ENCODE data around the gene NPL.

Gene NPL

DNA sequence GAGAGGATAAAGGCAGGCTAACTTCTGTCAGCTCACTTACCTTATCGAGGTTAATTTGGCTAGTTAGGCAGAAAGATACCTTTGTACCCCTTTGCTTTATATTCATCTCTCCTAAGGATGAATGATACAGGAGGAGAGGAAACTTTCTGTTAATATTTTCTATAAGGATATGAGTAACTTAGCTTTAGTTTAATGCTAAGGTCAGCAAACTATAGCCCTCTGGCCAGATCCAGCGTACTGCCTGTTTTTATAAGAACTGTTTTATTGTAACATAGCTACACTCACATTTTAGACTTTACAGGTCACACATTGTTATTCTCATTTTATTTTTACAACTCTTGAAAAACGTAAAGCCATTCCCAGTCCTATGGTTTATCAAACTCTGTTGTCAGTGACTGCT, 67.6 kb downstream of the NPL start:
- TF ChIP-seq, protein P1, sequence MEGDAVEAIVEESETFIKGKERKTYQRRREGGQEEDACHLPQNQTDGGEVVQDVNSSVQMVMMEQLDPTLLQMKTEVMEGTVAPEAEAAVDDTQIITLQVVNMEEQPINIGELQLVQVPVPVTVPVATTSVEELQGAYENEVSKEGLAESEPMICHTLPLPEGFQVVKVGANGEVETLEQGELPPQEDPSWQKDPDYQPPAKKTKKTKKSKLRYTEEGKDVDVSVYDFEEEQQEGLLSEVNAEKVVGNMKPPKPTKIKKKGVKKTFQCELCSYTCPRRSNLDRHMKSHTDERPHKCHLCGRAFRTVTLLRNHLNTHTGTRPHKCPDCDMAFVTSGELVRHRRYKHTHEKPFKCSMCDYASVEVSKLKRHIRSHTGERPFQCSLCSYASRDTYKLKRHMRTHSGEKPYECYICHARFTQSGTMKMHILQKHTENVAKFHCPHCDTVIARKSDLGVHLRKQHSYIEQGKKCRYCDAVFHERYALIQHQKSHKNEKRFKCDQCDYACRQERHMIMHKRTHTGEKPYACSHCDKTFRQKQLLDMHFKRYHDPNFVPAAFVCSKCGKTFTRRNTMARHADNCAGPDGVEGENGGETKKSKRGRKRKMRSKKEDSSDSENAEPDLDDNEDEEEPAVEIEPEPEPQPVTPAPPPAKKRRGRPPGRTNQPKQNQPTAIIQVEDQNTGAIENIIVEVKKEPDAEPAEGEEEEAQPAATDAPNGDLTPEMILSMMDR (conservative IDR thresholded peaks at IDR 0.05; ENCODE audit: control insufficient read depth, insufficient read depth, low read depth, low read length) = no peak
- no peak for DNase-seq (ENCODE audit: low read depth)
- no peak overlapping the region for H3K4me3 ChIP-seq (ENCODE audit: control insufficient read depth, low read depth, low read length)

DNA sequence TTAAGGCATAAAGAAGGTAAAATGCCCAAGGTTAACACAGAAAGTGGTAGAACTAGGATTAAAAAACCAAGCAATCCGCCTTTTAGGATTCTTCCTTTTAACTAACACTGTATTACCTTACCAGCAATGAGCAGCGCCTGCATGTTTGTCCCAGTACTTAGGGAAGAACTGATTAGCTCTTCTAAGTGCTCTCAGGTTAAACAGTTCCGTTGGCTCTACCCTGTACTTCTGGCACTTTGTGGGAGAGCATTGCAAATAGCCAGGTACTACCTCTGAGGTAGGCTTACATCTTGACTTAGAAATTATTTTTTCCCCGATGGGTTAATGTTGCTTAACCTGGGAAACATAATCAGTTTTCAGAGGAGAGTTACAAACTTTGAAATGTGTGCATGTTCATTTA, 71.1 kb downstream of the NPL start:
- no peak for DNase-seq (ENCODE audit: low read depth)
- TF ChIP-seq, protein P1 (conservative IDR thresholded peaks at IDR 0.05; ENCODE audit: control insufficient read depth, insufficient read depth, low read depth, low read length) = no peak
- H3K4me3 ChIP-seq (ENCODE audit: control insufficient read depth, low read depth, low read length) = no peak overlapping the region

DNA sequence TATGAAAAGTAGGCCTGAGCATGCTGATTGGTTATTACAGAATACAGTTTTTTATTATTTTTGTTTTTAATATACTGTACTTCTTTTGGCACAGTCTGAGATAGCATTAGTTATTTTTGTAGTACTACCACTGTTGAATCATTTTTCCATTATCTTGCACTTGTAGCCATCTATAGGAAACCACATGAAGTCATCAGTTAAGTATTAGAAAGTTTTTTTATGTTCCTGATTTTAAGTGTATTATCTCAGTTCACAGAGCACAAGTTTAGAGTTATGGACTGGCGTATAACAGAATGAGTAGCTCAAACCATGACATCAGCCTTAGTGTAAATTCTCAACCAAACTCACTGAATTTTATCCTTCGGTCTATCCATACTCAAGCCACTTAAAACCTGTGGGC, 72.4 kb downstream of the NPL start:
- no peak overlapping the region for H3K4me3 ChIP-seq (ENCODE audit: control insufficient read depth, low read depth, low read length)
- peak; percentile 7 for DNase-seq (ENCODE audit: low read depth)
- TF ChIP-seq, protein P1 (conservative IDR thresholded peaks at IDR 0.05; ENCODE audit: control insufficient read depth, insufficient read depth, low read depth, low read length) = no peak

DNA sequence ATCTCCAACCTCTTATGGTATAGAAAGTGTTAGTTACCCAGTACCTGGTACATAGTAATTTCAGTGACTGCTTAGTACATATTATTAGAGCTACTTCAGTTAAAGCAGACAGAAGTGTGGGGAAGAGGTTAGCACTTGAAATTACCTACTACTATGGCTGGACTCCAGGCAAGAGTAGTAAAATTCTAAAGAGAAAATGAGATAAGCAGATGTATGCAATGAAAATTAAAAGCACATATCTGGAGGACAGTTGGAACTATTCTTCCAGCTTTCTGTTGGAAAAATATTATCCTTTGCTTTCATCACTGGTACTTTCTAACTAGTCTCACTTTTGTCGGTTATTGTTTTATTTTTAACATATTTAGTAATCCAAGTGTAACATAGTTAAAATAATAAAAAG, 73.3 kb downstream of the NPL start:
- H3K4me3 ChIP-seq (ENCODE audit: control insufficient read depth, low read depth, low read length) = no peak overlapping the region
- TF ChIP-seq, protein P1 (conservative IDR thresholded peaks at IDR 0.05; ENCODE audit: control insufficient read depth, insufficient read depth, low read depth, low read length) = no peak
- no peak for DNase-seq (ENCODE audit: low read depth)

DNA sequence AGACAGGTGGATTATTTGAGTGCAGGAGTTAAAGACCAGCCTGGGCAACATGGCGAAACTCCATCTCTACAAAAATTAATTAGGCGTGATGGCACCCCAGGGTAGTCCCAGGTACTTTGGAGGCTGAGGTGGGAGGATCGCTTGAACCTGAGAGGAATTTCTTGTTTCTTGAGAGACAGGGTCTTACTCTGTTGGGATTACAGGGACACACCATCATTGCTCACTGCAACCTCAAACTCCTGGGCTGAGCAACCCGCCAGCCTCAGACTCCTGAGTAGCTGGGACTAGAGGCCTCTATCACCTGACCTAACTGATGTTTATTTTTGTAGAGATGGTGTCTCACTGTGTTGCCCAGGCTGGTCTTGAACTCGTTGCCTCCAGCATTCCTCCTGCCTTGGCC, 74.4 kb downstream of the NPL start:
- TF ChIP-seq, protein P1 (conservative IDR thresholded peaks at IDR 0.05; ENCODE audit: control insufficient read depth, insufficient read depth, low read depth, low read length) = no peak

DNA sequence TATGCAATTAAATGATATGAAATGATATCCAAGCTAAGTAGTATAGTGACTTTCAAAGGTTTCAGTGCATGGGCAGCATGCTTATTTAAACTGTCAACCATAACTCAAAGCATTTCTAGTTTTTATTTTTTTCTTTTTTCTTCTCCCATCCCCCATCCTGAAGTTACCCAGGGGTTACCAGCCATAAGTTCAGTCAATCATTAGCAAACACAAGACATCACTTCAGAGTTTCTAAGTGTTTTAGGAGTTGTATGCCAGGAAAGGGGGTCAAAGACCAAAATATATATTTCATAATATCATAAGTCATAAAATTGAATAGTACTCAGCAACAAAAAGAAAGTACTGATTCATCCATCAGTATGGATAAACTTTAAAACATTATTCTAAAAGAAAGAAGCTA, 78.3 kb downstream of the NPL start:
- TF ChIP-seq, protein P1 (conservative IDR thresholded peaks at IDR 0.05; ENCODE audit: control insufficient read depth, insufficient read depth, low read depth, low read length) = no peak
- H3K4me3 ChIP-seq (ENCODE audit: control insufficient read depth, low read depth, low read length) = no peak overlapping the region
- no peak for DNase-seq (ENCODE audit: low read depth)

More for the DNA sequence above, 74.4 kb downstream of the NPL start:
- DNase-seq (ENCODE audit: low read depth) = no peak
- no peak overlapping the region for H3K4me3 ChIP-seq (ENCODE audit: control insufficient read depth, low read depth, low read length)

DNA sequence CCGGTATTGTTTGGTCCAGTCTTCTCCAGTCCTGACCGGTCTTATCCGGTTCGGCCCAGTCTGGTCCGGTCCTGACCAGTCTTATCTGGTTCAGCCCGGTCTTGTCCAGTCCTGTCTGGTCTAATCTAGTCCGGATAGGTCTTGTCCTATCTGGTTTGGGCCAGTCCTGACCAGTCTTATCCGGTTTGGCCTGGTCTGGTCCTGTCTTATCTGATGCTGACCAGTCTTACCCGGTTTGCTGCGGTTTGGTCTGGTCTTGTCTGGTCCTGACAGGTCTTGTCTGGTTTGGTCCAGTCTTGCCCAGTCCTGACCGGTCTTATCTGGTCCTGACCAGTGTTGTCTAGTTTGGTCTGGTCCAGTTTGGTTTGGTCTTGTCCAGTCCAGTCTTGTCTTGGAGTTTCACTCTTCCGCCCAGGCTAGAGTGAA, 79.7 kb downstream of the NPL start:
- no peak for DNase-seq (ENCODE audit: low read depth)
- TF ChIP-seq, protein P1 (conservative IDR thresholded peaks at IDR 0.05; ENCODE audit: control insufficient read depth, insufficient read depth, low read depth, low read length) = no peak
- no peak overlapping the region for H3K4me3 ChIP-seq (ENCODE audit: control insufficient read depth, low read depth, low read length)

Data from fibroblast of mammary gland (primary cell).